Sigmoid colon (tissue), 4 donors: ENCODE data around the gene CANT1.

Source experiments
- CTCF ChIP-seq, 4 experiments: fragments of 450-650 bp in 3 of 4; fragments of 200-600 bp in 1 of 4; IDR thresholded peaks; one replicate each; pipeline ENCODE4 v1.5.1; 2016 to 2019; ENCODE audit warnings: antibody characterized with exemption in 4 of 4, mild to moderate bottlenecking in 3 of 4, moderate library complexity in 2 of 4
- EP300 ChIP-seq, 4 donors: sonication (generic); formaldehyde crosslinking; IDR thresholded peaks; one replicate each; pipeline ENCODE4 v1.6.1; 2017; ENCODE audit warnings: antibody characterized with exemption in 4 of 4
- POLR2A ChIP-seq, 2 donors: fragments of 450-650 bp; IDR thresholded peaks; one replicate each; pipeline ENCODE4 v1.6.1; 2016; ENCODE audit warnings: antibody characterized with exemption in 2 of 2, mild to moderate bottlenecking in 2 of 2, moderate library complexity in 2 of 2
- POLR2AphosphoS5 ChIP-seq, 4 donors: sonication (generic); formaldehyde crosslinking; IDR thresholded peaks; one replicate each; pipeline ENCODE4 v1.6.1; 2017; ENCODE audit warnings: antibody characterized with exemption in 4 of 4

DNA sequence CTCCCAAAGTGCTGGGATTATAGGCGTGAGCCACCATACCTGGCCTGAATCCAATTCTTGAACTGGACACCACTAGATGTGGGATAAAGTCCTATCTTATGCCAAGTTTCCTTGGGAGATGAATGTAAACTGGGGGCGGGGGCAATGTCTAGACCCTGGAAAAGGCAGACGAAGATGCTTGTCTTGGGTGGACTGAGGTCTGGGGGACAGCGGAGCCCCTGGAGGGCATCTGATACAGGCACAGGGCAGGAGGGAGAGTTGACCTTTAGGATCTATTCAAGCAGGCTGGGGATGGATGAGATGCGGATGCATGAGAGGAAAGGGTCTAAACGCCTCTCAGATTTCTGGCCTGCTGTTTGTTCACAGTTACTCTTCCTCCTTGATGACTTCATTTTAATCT lies 26.1 kb upstream of the CANT1 start:
- TF ChIP-seq CTCF (IDR thresholded peaks at IDR 0.05) (no peak), POLR2A (IDR thresholded peaks at IDR 0.05) (no peak), POLR2AphosphoS5 (IDR thresholded peaks at IDR 0.05) (no peak), EP300 (IDR thresholded peaks at IDR 0.05) (no peak)
